ENCODE measurements around the gene SMCO4.

Gene SMCO4

GRCh38 chr11:93500759-93501158 is 42.4 kb downstream of the SMCO4 start:
- TF ChIP-seq, protein P1, sequence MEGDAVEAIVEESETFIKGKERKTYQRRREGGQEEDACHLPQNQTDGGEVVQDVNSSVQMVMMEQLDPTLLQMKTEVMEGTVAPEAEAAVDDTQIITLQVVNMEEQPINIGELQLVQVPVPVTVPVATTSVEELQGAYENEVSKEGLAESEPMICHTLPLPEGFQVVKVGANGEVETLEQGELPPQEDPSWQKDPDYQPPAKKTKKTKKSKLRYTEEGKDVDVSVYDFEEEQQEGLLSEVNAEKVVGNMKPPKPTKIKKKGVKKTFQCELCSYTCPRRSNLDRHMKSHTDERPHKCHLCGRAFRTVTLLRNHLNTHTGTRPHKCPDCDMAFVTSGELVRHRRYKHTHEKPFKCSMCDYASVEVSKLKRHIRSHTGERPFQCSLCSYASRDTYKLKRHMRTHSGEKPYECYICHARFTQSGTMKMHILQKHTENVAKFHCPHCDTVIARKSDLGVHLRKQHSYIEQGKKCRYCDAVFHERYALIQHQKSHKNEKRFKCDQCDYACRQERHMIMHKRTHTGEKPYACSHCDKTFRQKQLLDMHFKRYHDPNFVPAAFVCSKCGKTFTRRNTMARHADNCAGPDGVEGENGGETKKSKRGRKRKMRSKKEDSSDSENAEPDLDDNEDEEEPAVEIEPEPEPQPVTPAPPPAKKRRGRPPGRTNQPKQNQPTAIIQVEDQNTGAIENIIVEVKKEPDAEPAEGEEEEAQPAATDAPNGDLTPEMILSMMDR (IDR thresholded peaks at IDR 0.05; ENCODE audit: unreplicated experiment in 3 of 3) = no peak
- Mint-ChIP-seq H3K36me3 (ENCODE audit: low read depth) (peaks cover 25% of the 10 kb centered on the region), H3K27me3 (ENCODE audit: low read depth) (no peaks in the 10 kb centered on the region), H3K4me1 (peaks cover 12% of the 10 kb centered on the region), H3K9me3 (no peaks in the 10 kb centered on the region), H3K27ac (peak overlapping the region in 1 of 3 experiments; percentile 44), H3K4me3 (no peak overlapping the region)

DNA sequence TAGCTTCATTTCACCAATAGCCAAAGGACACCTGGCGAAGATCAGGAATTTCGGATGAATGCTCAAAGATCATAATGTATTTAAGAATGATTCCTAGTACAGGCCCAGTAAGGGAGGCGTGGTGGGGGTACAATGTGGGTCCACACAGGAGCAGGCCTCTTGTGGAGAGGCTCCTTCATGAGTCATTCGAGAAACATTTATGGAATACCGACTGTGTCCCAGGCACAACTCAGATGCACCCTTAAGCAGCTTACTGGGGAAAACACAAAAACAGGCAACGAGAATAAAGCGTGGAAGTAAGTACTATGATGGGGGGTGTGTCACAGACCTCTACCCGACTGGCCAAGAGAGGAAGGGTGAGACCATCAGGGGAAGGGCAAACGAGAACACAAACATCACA is 44.5 kb downstream of the SMCO4 start:
- H3K27me3 Mint-ChIP-seq (ENCODE audit: low read depth) = no peaks in the 10 kb centered on the region
- peaks cover 20% of the 10 kb centered on the region for H3K36me3 Mint-ChIP-seq (ENCODE audit: low read depth)
- H3K27ac Mint-ChIP-seq = peak overlapping the region in 2 of 3 experiments; percentile 5 to 31
- H3K4me1 Mint-ChIP-seq = peaks cover 18% of the 10 kb centered on the region
- H3K9me3 Mint-ChIP-seq = no peaks in the 10 kb centered on the region
- no peak overlapping the region for H3K4me3 Mint-ChIP-seq
- TF ChIP-seq, protein P1 (IDR thresholded peaks at IDR 0.05; ENCODE audit: unreplicated experiment in 3 of 3) = no peak

- TF ChIP-seq, protein P1 (IDR thresholded peaks at IDR 0.05; ENCODE audit: unreplicated experiment in 3 of 3) = no peak
- Mint-ChIP-seq H3K27me3 (ENCODE audit: low read depth) (no peaks in the 10 kb centered on the region), H3K4me3 (no peak overlapping the region), H3K4me1 (peaks cover 18% of the 10 kb centered on the region), H3K9me3 (no peaks in the 10 kb centered on the region), H3K27ac (peak overlapping the region in 1 of 3 experiments; percentile 31), H3K36me3 (ENCODE audit: low read depth) (peaks cover 16% of the 10 kb centered on the region)
These were observed 45.0 kb downstream of the SMCO4 start for GRCh38 chr11:93498161-93498560.

- H3K27ac Mint-ChIP-seq = peak overlapping the region in 1 of 3 experiments; percentile 31
- no peaks in the 10 kb centered on the region for H3K9me3 Mint-ChIP-seq
- H3K4me1 Mint-ChIP-seq = peaks cover 18% of the 10 kb centered on the region
- no peak overlapping the region for H3K4me3 Mint-ChIP-seq
- TF ChIP-seq, protein P1 (IDR thresholded peaks at IDR 0.05; ENCODE audit: unreplicated experiment in 3 of 3) = no peak
- no peaks in the 10 kb centered on the region for H3K27me3 Mint-ChIP-seq (ENCODE audit: low read depth)
- peaks cover 14% of the 10 kb centered on the region for H3K36me3 Mint-ChIP-seq (ENCODE audit: low read depth)
These were observed 45.6 kb downstream of the SMCO4 start for GRCh38 chr11:93497596-93497995.

DNA sequence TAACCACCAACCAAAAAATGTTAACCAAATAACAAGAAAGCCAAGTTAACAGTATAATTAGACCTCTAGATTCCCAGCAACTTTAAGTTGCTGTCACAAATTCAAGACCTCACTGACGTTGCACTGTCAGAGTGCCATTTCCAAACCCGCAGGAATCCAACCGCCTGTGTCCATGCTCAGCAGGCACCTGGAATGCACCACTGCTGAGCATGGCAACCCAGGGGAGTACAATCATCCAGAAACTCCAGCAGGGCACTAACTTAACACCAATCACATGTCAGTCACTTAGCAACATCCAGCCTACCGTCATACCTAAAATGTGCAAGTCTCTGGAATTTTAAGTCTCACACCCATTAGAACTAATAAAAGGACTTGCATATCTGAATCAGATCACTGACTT is 48.8 kb downstream of the SMCO4 start:
- Mint-ChIP-seq H3K27me3 (ENCODE audit: low read depth) (no peaks in the 10 kb centered on the region), H3K4me1 (peaks cover 14% of the 10 kb centered on the region), H3K36me3 (ENCODE audit: low read depth) (peaks cover 11% of the 10 kb centered on the region), H3K9me3 (no peaks in the 10 kb centered on the region), H3K4me3 (no peak overlapping the region), H3K27ac (peak overlapping the region in 1 of 3 experiments; percentile 51)
- TF ChIP-seq, protein P1 (IDR thresholded peaks at IDR 0.05; ENCODE audit: unreplicated experiment in 3 of 3) = no peak

DNA sequence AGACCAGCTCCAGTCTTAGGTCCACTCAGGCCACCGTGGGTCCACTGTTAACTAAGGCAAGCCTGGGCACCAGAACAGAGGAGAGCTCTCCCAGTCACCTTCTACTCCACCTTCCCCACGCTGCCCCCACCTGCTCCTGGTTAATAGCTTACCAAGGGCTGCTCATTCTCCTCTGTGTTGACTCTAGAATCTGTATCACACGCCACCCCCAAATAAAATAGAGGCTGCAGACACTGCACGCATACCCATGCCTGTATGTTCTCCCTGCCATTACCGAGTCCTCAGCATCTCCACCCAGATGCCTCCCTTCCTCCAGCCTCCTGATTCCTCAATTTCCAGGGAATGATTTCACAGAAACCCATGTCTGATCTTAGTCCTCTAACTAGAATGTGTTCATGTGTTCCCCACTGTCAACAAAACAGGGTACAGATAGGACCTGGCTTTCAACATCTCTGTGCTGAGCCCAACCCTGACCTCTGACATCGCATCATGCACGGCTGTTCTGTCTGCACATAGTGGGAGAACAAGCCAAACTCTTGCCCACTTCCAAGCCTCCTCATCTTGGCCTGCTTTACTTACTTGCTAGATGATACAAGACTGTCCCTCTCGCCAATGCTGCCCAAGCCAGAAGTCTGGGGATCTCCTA is 49.8 kb downstream of the SMCO4 start:
- Mint-ChIP-seq H3K4me1 (peaks cover 7% of the 10 kb centered on the region), H3K4me3 (no peak overlapping the region), H3K27ac (peak overlapping the region in 1 of 3 experiments; percentile 3), H3K27me3 (ENCODE audit: low read depth) (no peaks in the 10 kb centered on the region), H3K36me3 (ENCODE audit: low read depth) (peaks cover 6% of the 10 kb centered on the region), H3K9me3 (no peaks in the 10 kb centered on the region)
- TF ChIP-seq, protein P1 (IDR thresholded peaks at IDR 0.05; ENCODE audit: unreplicated experiment in 3 of 3) = no peak
